K562 (cell line): Measurements from ENCODE around the gene PHB1. TPM values are rescaled to one million over a fixed set of nuclear protein-coding genes. Genes with fewer than 3 reads are reported as not detected.

ENCODE experiments used
- ATAC-seq: fragments of 200-7000 bp; cut with Tn5 transposase; 3 replicates; pipeline ENCODE4 v1.9.1; 2020; ENCODE audit warnings: moderate library complexity
- BruUV-seq: library from RNA; stranded (reverse); fragments of 400-500 nt; replicated peaks from 2 replicates; lab custom pipeline; 2021; lab: Mats Ljungman, UMichigan
- CTCF ChIA-PET: fragments of 300-600 bp; formaldehyde crosslinking; extraction: SDS; loops from one replicate; lab custom pipeline; 2021; ENCODE audit warnings: low intra/inter-chr PET ratio; lab: Yijun Ruan, JAX
- POLR2A ChIA-PET: fragments of 300-600, 350-650 bp; sonication (Branson Sonifier 250); formaldehyde crosslinking; extraction: SDS; loops from one replicate; lab custom pipeline; 2021; ENCODE audit warnings: antibody characterized with exemption, inconsistent platforms; lab: Yijun Ruan, JAX
- DNase-seq, 4 experiments: peaks; one replicate each; pipeline versions ENCODE4 v3.0.0 to v3.0.0-alpha.2; 2011 to 2018; ENCODE audit warnings: low spot score in 3 of 4, mixed read lengths in 3 of 4; ENCODE audit errors: extremely low read depth in 1 of 4
- FAIRE-seq: peaks from 2 replicates; lab custom pipeline; 2011; peaks lifted over from hg19 to GRCh38; lab: Jason Lieb, UNC
- H2AFZ ChIP-seq: 2 replicates; pipeline ENCODE4 v1.6.0; 2011; ENCODE audit warnings: low read depth, low read length, control low read depth, inconsistent platforms
- H3K27ac ChIP-seq: fragments of 200-600 bp; 3 replicates; pipeline ENCODE4 v1.8.0; 2011; ENCODE audit warnings: low read depth, mild to moderate bottlenecking, control low read depth, inconsistent platforms, low read length, moderate library complexity, mixed read lengths; ENCODE audit errors: extremely low read depth
- H3K27me3 ChIP-seq, 2 experiments: fragments of 300-600 bp in 1 of 2; 2 replicates in 1 of 2; 3 replicates in 1 of 2; pipeline versions ENCODE4 v1.6.0 to v1.8.0; 2011; ENCODE audit warnings: inconsistent platforms in 2 of 2, low read length in 2 of 2, mild to moderate bottlenecking in 1 of 2, mixed read lengths in 1 of 2, moderate library complexity in 1 of 2; ENCODE audit not compliant: control insufficient read depth in 2 of 2, insufficient read depth in 2 of 2
- H3K36me3 ChIP-seq: fragments of 300-600 bp; 3 replicates; pipeline ENCODE4 v1.8.0; 2011; ENCODE audit warnings: mild to moderate bottlenecking, low read length, inconsistent platforms; ENCODE audit not compliant: control insufficient read depth, insufficient read depth
- H3K4me1 ChIP-seq, 2 experiments: fragments of 200-600 bp in 1 of 2; replicated peaks in 1 of 2; 2 replicates in 1 of 2; 3 replicates in 1 of 2; pipeline versions ENCODE4 v1.5.1 to v1.8.0; 2011; ENCODE audit warnings: inconsistent platforms in 2 of 2, low read length in 2 of 2, mild to moderate bottlenecking in 1 of 2, mixed read lengths in 1 of 2, moderate library complexity in 1 of 2; ENCODE audit not compliant: control insufficient read depth in 2 of 2, insufficient read depth in 2 of 2
- H3K4me2 ChIP-seq: 2 replicates; pipeline ENCODE4 v1.6.1; 2011; ENCODE audit warnings: low read length, control low read depth, inconsistent platforms, mixed read lengths; ENCODE audit not compliant: insufficient read depth
- H3K4me3 ChIP-seq: fragments of 200-600 bp; sonication (generic), shearing (Covaris generic); 2 replicates; pipeline ENCODE4 v1.5.1; 2016; ENCODE audit warnings: control low read depth, inconsistent platforms
- H3K79me2 ChIP-seq: fragments of 200-600 bp; 3 replicates; pipeline ENCODE4 v1.8.0; 2011; ENCODE audit warnings: low read length, inconsistent platforms; ENCODE audit not compliant: control insufficient read depth, insufficient read depth
- H3K9ac ChIP-seq, 2 experiments: 2 replicates each; pipeline versions ENCODE4 v1.6.0 to v1.6.1; 2011; ENCODE audit warnings: low read depth in 2 of 2, low read length in 2 of 2, control low read depth in 1 of 2, inconsistent platforms in 1 of 2, mild to moderate bottlenecking in 1 of 2, mixed read lengths in 1 of 2; ENCODE audit not compliant: insufficient read depth in 1 of 2
- H3K9me1 ChIP-seq: one replicate; pipeline ENCODE4 v1.6.0; 2011; ENCODE audit warnings: inconsistent platforms, mild to moderate bottlenecking, low read length, moderate library complexity; ENCODE audit not compliant: control insufficient read depth, insufficient read depth
- H3K9me3 ChIP-seq: replicated peaks from 2 replicates; pipeline ENCODE4 v1.5.1; 2011; ENCODE audit warnings: low read depth, low read length, inconsistent platforms; ENCODE audit not compliant: control insufficient read depth, insufficient read depth
- H4K20me1 ChIP-seq: replicated peaks from 2 replicates; pipeline ENCODE4 v1.6.1; 2011; ENCODE audit warnings: low read length, inconsistent platforms, mixed read lengths; ENCODE audit not compliant: control insufficient read depth, insufficient read depth
- CHD4 ChIP-seq: fragments of 200-600 bp; sonication (generic); IDR thresholded peaks from 3 replicates; pipeline ENCODE4 v1.6.1; 2012; ENCODE audit warnings: low read depth, mild to moderate bottlenecking, mixed read lengths, low read length, inconsistent platforms; ENCODE audit not compliant: insufficient read depth, insufficient replicate concordance, poor library complexity, severe bottlenecking
- CREB1 ChIP-seq, 2 experiments: sonication (generic) in 1 of 2; formaldehyde crosslinking in 1 of 2; IDR thresholded peaks; 2 replicates each; pipeline versions ENCODE4 v1.6.1 to v1.8.0; 2012 to 2022; ENCODE audit warnings: inconsistent platforms in 1 of 2, mild to moderate bottlenecking in 1 of 2, missing genetic modification reagents in 1 of 2, moderate library complexity in 1 of 2
- GTF2F1 ChIP-seq: IDR thresholded peaks from 2 replicates; pipeline ENCODE4 v1.6.1; 2011; ENCODE audit warnings: low read depth, low read length, improper control_type of control experiment
- JUND ChIP-seq, 2 experiments: IDR thresholded peaks; 2 replicates in 1 of 2; 3 replicates in 1 of 2; pipeline ENCODE4 v1.6.1; 2011; ENCODE audit warnings: borderline replicate concordance in 2 of 2, low read depth in 2 of 2, low read length in 2 of 2, improper control_type of control experiment in 1 of 2, missing biosample characterization in 1 of 2, missing genetic modification characterization in 1 of 2, missing genetic modification reagents in 1 of 2
- NCOA1 ChIP-seq: fragments of 450-650 bp; IDR thresholded peaks from 2 replicates; pipeline ENCODE4 v1.6.1; 2016; ENCODE audit warnings: low read depth
- SMAD1 ChIP-seq: fragments of 150-350 bp; IDR thresholded peaks from 2 replicates; pipeline ENCODE4 v1.6.1; 2014; ENCODE audit warnings: low read length, low read depth; ENCODE audit not compliant: partially characterized antibody
- SMAD4 ChIP-seq: fragments of 250-450 bp; sonication (Bioruptor Pico); conservative IDR thresholded peaks from 2 replicates; pipeline ENCODE4 v1.8.0; 2021; ENCODE audit warnings: inconsistent platforms, mild to moderate bottlenecking, moderate library complexity
- SP2 ChIP-seq: IDR thresholded peaks from 2 replicates; pipeline ENCODE4 v1.6.1; 2011; ENCODE audit warnings: mild to moderate bottlenecking, low read depth, low read length, moderate library complexity; ENCODE audit not compliant: poor library complexity, severe bottlenecking; ENCODE audit errors: extremely low read depth
- ZKSCAN8 ChIP-seq: fragments of 200-800 bp; sonication (Bioruptor generic); IDR thresholded peaks from 2 replicates; pipeline ENCODE4 v1.6.1; 2016; ENCODE audit warnings: missing genetic modification characterization, missing compliant biosample characterization
- ZNF280B ChIP-seq: fragments of 250-450 bp; sonication (Bioruptor Pico); IDR thresholded peaks from 2 replicates; pipeline ENCODE4 v1.5.1; 2021; ENCODE audit warnings: mild to moderate bottlenecking
- WGBS: fragments of 100-300 bp; shearing (Covaris generic); methylation state at CpG from one replicate; pipeline ENCODE4 v1.1.6; 2016; ENCODE audit warnings: low coverage, mixed read lengths; ENCODE audit not compliant: insufficient coverage; ENCODE audit errors: missing lambda C conversion rate; 5-methylcytosine and 5-hydroxymethylcytosine counted together
- in situ Hi-C: fragments of 300-500 bp; cut with MboI; formaldehyde crosslinking; loops from 4 replicates; pipeline ENCODE4 v1.15.0; 2018; ENCODE audit warnings: inconsistent platforms, mixed read lengths
- intact Hi-C: fragments of 100-400 bp; cut with micrococcal nuclease; formaldehyde crosslinking; loops from 2 replicates; pipeline ENCODE4 v1.14.2; 2022
- polyA plus RNA-seq, 8 experiments: library from polyadenylated mRNA; depleted of rRNA in 4 of 8; stranded (reverse) in 5 of 8; unstranded in 3 of 8; fragments of >200 nt; fragmentation: Nextera tagmentation in 2 of 8; fragmentation: Illumina TruSeq in 1 of 8; extraction: Ambion mirVana in 2 of 8; extraction: Trizol in 1 of 8; gene quantifications; 2 replicates each; pipeline versions ENCODE4 v1.2.1 to v1.2.3, GENCODE V29; 2011 to 2014; ENCODE audit warnings: inconsistent platforms in 1 of 8, missing spikeins in 1 of 8
- total RNA-seq, 7 experiments: library from RNA; depleted of rRNA in 6 of 7; stranded (reverse); fragments of >200 nt in 6 of 7; fragmentation: Illumina TruSeq in 2 of 7; extraction: Trizol in 2 of 7; gene quantifications; 2 replicates each; pipeline versions ENCODE4 v1.2.1 to v1.2.3, GENCODE V29; 2011 to 2021; ENCODE audit warnings: low replicate concordance in 1 of 7
- TF ChIP-seq, protein P1 (sequence below): fragments of 450-650 bp; formaldehyde crosslinking; IDR thresholded peaks from 2 replicates; pipeline ENCODE4 v1.4.0; 2022; ENCODE audit warnings: missing genetic modification characterization
- TF ChIP-seq, protein P2 (sequence below), 2 experiments: fragments of 450-650 bp; conservative IDR thresholded peaks; 2 replicates each; pipeline ENCODE4 v1.6.1; 2017; ENCODE audit warnings: mild to moderate bottlenecking in 2 of 2, moderate library complexity in 2 of 2
- TF ChIP-seq, protein P3 (sequence below): fragments of 450-650 bp; formaldehyde crosslinking; IDR thresholded peaks from 2 replicates; pipeline ENCODE4 v1.4.0; 2022; ENCODE audit warnings: missing genetic modification characterization

PHB1 gene
- total and polyA plus RNA-seq, 9 of the 15 experiments (the other 6 are each of a cell fraction or from before 2014, with no cell fraction given), result 191 to 818 (median 349) TPM

- ATAC-seq (no peak), FAIRE-seq (no peak), DNase-seq (no peak)
- Histone ChIP-seq H3K36me3 (no peaks in the 10 kb centered on the region), H2AFZ (0 out of 2 replicates have a peak overlapping the region, but pooled peaks have one; percentile 73), H3K27ac (no peak overlapping the region), H3K27me3 (no peaks in the 10 kb centered on the region), H3K9ac (peak overlapping the region; percentile 62 to 79; a peak in 3 of 4 replicates), H3K9me3 (no peaks in the 10 kb centered on the region), H3K4me2 (peak overlapping the region; percentile 82), H3K4me3 (peak overlapping the region; percentile 86; the same call in 1 of the 2 replicates), H3K4me1 (peaks cover 15 to 40% of the 10 kb centered on the region in 2 experiments; a peak in 4 of 5 replicates), H3K79me2 (peaks cover 52% of the 10 kb centered on the region), H4K20me1 (no peaks in the 10 kb centered on the region; the same call in 1 of the 2 replicates), H3K9me1 (no peaks in the 10 kb centered on the region)
- BruUV-seq, result TSS peak; percentile 42
- in situ Hi-C loops, result no loop called here
- intact Hi-C loops, result no loop called here
- WGBS, result 15% methylated on average over 8 of the region's 8 CpGs
- ChIA-PET POLR2A (interaction anchor here (0.7 to 2.2 kb wide), 5 partner anchors 8 to 219 kb away, joined by 3 to 7 read pairs (median 3); no protein-coding TSS in a partner anchor), CTCF (no interaction called here)
- TF ChIP-seq, protein P1, sequence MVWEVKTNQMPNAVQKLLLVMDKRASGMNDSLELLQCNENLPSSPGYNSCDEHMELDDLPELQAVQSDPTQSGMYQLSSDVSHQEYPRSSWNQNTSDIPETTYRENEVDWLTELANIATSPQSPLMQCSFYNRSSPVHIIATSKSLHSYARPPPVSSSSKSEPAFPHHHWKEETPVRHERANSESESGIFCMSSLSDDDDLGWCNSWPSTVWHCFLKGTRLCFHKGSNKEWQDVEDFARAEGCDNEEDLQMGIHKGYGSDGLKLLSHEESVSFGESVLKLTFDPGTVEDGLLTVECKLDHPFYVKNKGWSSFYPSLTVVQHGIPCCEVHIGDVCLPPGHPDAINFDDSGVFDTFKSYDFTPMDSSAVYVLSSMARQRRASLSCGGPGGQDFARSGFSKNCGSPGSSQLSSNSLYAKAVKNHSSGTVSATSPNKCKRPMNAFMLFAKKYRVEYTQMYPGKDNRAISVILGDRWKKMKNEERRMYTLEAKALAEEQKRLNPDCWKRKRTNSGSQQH, result no peak
- no peak for TF ChIP-seq SMAD1
- TF ChIP-seq, protein P2, sequence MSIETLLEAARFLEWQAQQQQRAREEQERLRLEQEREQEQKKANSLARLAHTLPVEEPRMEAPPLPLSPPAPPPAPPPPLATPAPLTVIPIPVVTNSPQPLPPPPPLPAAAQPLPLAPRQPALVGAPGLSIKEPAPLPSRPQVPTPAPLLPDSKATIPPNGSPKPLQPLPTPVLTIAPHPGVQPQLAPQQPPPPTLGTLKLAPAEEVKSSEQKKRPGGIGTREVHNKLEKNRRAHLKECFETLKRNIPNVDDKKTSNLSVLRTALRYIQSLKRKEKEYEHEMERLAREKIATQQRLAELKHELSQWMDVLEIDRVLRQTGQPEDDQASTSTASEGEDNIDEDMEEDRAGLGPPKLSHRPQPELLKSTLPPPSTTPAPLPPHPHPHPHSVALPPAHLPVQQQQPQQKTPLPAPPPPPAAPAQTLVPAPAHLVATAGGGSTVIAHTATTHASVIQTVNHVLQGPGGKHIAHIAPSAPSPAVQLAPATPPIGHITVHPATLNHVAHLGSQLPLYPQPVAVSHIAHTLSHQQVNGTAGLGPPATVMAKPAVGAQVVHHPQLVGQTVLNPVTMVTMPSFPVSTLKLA (conservative IDR thresholded peaks at IDR 0.05), result 0 out of 4 replicates have a peak, but pooled peaks of 1 of the 2 experiments have one; percentile 18
- no peak for TF ChIP-seq ZNF280B (CRISPR knock-in tag)
- TF ChIP-seq CREB1 (IDR thresholded peaks at IDR 0.05), result no peak
- no peak for TF ChIP-seq CREB1 (CRISPR knock-in tag; IDR thresholded peaks at IDR 0.05)
- TF ChIP-seq SMAD4, result no peak
- TF ChIP-seq SP2, result no peak
- no peak for TF ChIP-seq JUND (IDR thresholded peaks at IDR 0.05; ENCODE audit: borderline replicate concordance, low read depth, low read length)
- no peak for TF ChIP-seq JUND (tag; IDR thresholded peaks at IDR 0.05; ENCODE audit: borderline replicate concordance, low read depth, low read length)
- no peak for TF ChIP-seq GTF2F1
- no peak for TF ChIP-seq ZKSCAN8
- TF ChIP-seq CHD4, result no peak
- TF ChIP-seq NCOA1, result no peak
- TF ChIP-seq, protein P3, sequence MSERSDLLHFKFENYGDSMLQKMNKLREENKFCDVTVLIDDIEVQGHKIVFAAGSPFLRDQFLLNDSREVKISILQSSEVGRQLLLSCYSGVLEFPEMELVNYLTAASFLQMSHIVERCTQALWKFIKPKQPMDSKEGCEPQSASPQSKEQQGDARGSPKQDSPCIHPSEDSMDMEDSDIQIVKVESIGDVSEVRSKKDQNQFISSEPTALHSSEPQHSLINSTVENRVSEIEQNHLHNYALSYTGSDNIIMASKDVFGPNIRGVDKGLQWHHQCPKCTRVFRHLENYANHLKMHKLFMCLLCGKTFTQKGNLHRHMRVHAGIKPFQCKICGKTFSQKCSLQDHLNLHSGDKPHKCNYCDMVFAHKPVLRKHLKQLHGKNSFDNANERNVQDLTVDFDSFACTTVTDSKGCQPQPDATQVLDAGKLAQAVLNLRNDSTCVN, result 0 out of 2 replicates have a peak, but pooled peaks have one; percentile 60
Observed at GRCh38 chr17:49359990-49360795, 54.5 kb downstream of the PHB1 start.
